ENCODE data around the gene TOMM70.

DNA sequence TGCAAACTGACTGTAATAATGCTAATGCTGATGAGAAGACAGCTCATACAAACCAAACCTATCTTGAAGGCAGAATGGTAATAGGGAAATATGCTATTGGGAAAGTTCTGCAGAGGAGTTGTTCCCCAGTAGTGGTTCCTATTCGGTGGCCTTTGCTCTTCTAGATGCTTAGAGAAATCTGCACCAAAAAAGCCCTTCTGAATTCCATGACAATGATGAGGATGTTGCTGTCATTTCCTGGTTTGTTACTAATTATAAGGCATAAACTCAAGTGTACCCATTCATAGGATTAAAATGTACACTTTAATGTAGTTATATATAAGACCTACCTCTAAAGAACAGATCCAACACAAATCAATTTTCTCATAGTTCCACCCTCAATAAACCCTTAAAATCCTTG, 30.1 kb downstream of the TOMM70 start:
- TF ChIP-seq GABPA (IDR thresholded peaks at IDR 0.05; ENCODE audit: borderline replicate concordance, insufficient read depth, low read length) (no peak), POLR2A (IDR thresholded peaks at IDR 0.05; ENCODE audit: control extremely low read depth in 1 of 2, low read depth in 2 of 2, low read length in 2 of 2) (no peak), BCL11A (IDR thresholded peaks at IDR 0.05; ENCODE audit: low read depth in 2 of 2, low read length in 2 of 2) (no peak), SIRT6 (IDR thresholded peaks at IDR 0.05; ENCODE audit: low read length) (no peak), RFX5 (IDR thresholded peaks at IDR 0.05; ENCODE audit: borderline replicate concordance, low read depth, low read length) (no peak), SP2 (IDR thresholded peaks at IDR 0.05; ENCODE audit: low read length) (no peak), CBX8 (IDR thresholded peaks at IDR 0.05; ENCODE audit: borderline replicate concordance, low read depth, low read length) (no peak), POLR2AphosphoS5 (IDR thresholded peaks at IDR 0.05; ENCODE audit: low read depth, low read length) (no peak), JUND (IDR thresholded peaks at IDR 0.05; ENCODE audit: low read length) (no peak)
- TF ChIP-seq, protein P1, sequence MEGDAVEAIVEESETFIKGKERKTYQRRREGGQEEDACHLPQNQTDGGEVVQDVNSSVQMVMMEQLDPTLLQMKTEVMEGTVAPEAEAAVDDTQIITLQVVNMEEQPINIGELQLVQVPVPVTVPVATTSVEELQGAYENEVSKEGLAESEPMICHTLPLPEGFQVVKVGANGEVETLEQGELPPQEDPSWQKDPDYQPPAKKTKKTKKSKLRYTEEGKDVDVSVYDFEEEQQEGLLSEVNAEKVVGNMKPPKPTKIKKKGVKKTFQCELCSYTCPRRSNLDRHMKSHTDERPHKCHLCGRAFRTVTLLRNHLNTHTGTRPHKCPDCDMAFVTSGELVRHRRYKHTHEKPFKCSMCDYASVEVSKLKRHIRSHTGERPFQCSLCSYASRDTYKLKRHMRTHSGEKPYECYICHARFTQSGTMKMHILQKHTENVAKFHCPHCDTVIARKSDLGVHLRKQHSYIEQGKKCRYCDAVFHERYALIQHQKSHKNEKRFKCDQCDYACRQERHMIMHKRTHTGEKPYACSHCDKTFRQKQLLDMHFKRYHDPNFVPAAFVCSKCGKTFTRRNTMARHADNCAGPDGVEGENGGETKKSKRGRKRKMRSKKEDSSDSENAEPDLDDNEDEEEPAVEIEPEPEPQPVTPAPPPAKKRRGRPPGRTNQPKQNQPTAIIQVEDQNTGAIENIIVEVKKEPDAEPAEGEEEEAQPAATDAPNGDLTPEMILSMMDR (IDR thresholded peaks at IDR 0.05; ENCODE audit: control extremely low read depth in 1 of 3, insufficient read depth in 1 of 3, low read depth in 1 of 3, low read length in 3 of 3) = no peak
- TF ChIP-seq, protein P2, sequence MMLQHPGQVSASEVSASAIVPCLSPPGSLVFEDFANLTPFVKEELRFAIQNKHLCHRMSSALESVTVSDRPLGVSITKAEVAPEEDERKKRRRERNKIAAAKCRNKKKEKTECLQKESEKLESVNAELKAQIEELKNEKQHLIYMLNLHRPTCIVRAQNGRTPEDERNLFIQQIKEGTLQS (IDR thresholded peaks at IDR 0.05; ENCODE audit: insufficient read depth, low read depth, low read length) = no peak
- TF ChIP-seq, protein P3, sequence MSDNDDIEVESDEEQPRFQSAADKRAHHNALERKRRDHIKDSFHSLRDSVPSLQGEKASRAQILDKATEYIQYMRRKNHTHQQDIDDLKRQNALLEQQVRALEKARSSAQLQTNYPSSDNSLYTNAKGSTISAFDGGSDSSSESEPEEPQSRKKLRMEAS (IDR thresholded peaks at IDR 0.05) = no peak

Measured in H1 (cell line).